Activated CD4-positive, alpha-beta T cell treated with anti-CD3 and anti-CD28 coated beads for 4 hours (primary cell): ENCODE data around the gene ABCB10.
"Not testable (repeated sequence)": the region's sequence is repeated elsewhere in the genome, so short reads cannot be mapped to it uniquely, and the experiment has no call there.

Experiments
- DNase-seq, 2 donors: peaks; one replicate each; pipeline ENCODE4 v3.0.0-alpha.2; 2020

Gene ABCB10

DNA sequence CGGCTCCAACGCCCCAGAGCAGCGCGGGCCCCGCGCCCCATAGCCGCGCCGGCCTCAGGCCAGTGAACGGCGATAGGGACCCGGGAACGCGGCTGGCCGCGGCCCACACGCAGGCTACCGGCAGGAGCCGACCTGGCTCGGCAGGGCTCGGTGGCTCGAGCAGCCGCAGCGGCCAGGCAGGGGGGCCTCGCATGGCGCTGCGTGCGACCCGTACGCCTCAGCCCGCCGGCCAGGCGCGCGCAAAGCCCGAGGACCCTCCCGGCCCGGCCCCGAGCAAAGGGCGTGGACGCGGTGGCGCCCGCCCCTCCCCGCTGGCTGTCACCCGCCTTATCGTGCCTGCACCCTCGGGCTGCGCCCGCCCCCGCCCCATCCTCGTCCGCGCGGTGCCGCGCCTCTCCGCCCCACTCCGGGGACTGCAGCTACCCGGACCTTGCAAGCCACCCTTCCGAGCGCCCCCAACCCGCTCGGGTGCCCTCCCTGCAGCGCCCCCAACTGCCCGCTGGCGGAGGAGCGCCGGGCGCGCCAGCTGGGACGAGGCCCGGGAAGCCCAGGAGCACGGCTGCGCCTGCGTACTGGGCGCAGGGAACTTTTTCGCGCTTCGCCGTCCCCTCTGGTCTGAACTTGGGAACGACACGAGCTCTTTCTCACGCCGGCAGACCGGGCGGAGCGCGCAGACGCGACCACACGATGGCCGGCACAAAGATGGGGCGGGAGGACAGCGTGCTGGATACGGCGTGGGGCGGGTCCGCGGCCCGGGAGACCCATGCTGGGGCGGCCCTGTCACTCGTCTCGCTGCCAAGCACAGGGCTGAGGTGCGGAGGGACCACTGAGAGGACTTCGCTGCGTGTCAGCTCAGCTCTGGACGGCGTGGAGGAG lies at the start of gene ABCB10:
Gene ABCB10 (minus strand): TSS at position 248 of the 876 bp plus-strand sequence. CDS start 55 bp downstream, at position 193.
- DNase-seq, result peak; percentile 80 to 84

DNA sequence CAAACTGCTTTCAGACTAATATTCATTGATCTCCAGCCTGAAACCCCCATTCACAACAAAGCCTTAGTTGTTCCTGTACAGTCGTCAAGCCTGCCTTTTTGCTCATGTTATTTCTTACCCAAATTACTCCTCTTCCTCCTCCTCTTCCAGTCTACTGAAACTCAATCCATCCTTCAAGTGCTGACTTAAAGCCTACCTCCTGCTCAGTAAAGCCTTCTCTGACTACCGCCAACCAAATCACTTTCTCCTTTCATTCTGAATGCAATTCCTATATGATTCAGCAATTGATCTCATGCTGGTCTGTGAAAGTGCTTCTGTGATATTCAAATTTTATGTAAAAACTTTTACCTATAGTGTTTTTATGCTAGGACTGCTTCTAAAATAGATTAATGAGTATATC lies 48.9 kb upstream of the ABCB10 start:
- DNase-seq, result no peak

DNA sequence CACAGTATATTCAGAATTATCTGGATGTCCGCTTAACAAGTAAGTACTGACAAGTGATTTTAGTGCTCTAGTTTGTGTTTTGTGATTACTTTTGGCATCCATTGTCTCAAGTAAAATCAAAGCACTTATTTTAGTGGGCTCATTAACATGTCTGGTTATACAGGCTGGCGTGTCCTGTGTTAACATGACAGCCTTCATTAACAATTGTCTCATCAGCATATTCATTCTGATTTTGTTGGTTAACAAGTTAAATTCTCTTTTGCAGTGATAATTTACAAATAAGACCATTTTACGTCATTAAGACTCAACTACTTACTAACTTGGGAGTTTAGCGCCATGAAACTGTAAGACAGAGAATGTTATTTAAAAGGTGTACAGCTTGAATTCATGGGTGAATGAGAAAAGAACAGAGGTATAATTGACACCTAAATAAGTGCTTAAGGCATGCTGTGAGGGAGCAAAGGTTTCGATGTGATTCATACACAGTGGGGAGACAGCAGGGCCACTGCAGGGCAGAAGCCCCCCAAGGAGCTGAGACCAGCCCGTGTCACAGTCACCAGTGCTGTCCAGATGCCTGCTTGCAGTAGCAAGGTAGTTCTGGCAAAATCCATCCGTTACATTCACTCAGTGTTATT lies 45.0 kb upstream of the ABCB10 start:
- DNase-seq, result no peak

DNA sequence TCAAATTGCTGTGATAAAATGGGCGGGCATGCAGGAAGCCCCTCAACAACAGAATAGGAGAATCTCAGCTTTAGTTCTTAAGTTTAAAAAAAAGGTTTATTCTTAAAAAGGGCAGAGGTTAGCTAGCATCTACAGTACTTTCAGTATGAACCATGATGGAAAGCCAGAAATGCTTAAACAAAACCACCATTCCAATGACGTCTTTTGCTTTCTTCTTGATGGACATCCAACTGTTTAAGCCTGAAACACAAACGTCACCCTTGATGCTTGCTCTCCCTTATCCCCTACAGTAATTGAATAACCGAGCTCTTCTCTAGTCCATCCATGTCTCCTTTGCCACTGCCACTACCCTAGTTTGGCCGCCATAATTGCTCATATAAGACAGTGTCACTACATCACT lies 41.7 kb upstream of the ABCB10 start:
- no peak for DNase-seq

DNA sequence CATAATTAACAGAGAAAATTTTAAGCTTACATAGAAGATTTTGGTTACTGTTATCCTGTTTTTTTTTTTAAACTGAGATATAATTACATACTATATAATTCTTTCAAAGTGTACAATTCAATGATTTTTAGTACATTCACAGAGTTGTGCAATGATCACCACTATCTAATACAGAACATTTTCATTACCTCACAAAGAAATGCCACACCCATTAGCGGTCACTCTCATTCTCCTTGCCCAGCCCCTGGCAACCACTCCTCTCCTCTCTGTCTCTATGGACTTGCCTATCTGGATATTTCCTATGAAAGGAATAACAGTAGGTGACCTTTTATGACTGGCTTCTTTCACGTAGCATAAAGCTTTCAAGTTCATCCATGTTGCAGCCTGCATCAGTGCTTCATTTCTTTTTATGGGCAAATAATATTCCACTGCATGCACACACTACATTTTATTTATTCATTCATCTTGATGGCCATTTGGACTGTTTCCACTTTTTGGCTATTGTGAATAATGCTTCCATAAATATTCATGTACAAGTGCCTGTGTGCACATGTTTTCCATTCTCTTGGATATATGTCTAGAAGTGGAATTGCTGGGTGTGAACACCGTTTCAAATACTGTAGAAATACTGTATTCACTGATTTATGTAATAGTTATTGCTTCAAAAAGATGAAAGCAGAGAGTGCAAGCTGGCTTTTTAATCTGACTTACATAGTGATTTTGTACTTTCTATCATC lies 40.9 kb upstream of the ABCB10 start:
- no peak for DNase-seq

DNA sequence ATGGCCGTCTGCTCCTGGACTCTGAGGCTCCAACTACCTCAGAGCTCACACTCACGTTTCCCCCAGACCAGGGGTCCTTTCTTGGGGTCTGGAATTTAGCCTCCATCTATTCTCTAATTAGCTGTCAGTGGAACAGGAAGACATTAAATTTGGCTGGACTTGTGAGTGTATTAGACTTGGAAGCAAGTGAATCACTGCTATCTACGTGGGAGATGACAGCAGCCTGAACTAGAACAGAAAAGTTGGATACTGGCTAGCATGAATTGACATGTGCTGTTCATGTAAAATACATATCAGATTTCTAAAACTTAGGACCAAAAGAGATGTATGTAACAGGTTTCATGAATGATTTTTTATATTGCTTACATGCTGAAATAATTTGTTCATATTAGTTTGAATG lies 39.4 kb upstream of the ABCB10 start:
- DNase-seq, result no peak

DNA sequence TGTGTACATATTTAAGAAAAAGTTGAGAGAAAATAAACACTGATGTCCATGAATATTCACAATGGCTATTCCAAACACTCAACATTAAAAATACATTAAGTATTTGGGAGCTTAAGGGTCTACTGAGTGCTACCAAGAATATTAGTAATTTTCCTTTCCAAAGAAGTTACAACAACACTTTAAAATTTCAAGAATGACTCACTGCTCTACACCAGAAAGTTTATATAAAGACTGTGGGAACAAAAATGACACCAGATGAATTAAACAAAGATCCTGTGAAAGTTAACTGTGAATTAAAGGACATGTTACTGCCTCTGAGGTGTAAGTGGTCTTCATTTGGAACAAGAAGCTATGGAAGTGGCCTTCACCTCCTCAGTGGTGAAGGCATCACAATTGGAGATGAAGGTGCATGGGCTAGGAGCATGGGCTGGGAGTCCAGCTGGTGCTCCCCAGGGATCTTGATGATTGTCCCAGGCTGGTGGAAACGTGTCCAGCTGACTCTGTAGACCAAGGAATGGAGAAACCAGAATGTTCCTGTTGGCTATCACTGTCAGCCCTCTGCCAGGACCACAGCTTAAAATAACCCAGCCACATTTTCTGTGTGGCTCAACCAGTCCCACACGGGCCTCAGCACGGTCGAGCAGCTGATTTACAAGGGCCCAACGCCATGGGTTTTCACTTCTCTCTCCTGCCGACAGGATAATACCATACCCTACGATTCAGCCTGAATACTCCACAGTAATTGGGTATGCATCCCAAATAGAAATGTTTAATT lies 38.6 kb upstream of the ABCB10 start:
- DNase-seq, result no peak

DNA sequence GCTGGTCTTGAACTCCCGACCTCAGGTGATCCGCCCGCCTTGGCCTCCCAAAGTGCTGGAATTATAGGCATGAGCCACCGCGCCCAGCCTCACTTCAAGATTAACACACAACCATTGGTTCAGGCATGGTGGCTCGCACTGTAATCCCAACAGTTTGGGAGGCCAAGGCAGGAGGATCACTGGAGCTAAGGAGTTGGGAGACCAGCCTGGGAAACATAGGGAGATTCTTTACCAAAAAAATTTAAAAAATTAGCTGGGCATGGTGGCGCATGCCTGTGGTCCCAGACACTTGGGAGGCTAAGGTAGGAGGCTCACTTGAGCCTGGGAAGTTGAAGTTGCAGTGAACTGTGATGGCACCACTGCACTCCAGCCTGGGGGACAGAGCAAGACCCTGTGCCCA lies 37.4 kb upstream of the ABCB10 start:
- not testable (repeated sequence) for DNase-seq

DNA sequence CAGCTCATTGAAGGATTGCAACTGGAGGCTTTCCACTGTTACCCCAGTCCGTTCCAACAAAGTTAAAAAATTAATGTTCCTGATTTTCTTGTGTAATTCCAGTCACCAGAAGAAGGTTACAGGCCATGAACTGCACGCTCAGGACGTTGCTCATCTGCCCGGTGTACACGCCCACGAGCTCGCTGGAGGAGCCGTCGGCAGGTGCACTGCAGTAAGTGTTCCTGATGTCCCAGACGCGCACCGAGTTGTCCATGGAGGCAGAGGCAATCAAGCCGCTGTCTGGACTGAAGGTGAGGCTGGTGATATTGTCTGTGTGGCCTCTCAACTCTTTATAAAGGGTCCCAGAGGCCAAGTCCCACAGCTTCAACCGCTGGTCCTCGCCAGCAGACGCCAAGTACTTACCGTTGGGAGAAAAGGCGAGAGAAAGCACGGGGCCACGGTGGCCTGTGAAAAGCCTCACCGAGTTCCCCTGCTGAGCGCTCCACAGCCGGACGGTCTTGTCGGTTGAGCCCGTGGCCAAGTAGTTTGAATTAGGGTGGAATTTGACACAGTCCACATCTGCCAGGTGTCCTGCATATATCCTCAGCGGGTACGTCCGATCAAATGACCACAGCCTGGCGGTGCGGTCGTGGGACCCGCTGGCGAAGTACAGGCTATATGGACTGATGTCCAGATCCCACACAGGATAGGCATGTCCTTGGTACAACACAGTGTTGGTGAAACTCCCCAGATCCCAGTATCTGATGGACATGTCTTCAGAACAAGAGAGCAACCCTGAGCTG lies 35.9 kb upstream of the ABCB10 start:
- no peak for DNase-seq

DNA sequence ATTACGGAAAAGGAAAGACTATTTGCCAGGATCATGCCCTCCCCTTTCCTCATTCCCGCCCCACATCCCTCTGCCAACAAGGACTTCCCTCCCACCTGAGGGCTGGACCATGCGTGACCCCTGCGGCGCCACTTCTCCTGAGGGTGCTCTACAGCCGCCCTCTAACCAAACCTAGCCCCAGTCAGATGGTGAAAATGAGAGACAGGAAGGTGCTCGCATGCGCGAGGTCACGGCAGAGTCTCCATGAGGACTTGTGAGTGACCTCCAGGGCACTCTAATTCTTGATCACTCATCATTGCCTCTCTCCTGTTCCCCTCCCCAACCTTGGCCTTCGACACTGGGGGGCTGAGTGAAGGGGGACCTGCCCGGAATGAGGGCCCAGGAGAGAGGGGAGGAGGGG lies 35.3 kb upstream of the ABCB10 start:
- DNase-seq, result no peak

DNA sequence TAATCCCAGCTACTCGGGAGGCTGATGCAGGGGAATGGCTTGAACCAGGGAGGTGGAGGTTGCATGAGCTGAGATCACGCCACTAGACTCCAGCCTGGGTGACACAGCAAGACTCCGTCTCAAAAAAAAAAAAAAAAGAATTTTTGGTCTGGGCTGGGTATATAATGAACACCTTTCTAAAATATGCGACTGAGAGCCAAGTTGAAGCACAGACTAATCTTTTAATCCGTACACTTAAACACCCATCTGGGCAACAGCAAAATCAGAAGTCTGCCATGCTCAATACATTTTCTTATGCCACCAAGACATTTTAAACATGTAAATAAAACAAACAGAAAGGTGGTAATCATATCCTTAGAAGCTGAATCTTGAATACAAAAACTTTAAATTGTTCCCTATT lies 31.6 kb upstream of the ABCB10 start:
- no peak for DNase-seq

DNA sequence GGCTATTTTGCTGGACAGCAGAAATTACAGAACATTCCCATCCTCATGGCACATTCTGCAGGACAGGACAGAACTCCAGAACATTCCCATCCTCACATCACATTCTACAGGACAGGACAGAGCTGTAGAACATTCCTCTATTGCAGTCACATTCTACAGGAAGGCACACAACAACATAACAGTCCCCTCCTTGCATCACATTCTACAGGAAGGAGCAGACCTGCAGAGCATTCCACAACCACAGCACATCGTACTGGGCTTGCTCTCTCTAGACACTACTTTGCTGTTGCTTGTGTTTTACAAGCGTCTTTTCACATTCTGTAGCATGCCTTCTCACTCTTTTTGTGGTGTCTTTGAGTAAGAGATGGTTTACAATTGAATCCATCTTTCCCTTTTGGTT lies 26.8 kb upstream of the ABCB10 start:
- DNase-seq, result no peak

DNA sequence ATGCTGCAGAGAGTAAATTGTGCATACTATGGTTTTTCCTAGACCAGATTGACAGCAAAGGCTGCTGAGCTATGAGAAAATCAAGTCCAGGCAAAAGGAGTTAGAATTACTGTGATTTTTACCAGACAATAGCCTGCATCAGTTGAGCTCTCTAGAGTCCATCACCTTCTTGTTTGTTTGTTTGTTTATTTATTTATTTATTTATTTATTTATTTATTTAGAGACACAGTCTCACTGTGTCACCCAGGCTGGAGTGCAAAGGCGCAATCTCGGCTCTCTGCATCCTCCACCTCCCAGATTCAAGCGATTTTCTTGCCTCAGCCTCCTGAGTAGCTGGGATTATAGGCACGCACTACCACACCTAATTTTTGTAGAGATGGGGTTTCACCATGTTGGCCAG lies 24.2 kb upstream of the ABCB10 start:
- no peak for DNase-seq

DNA sequence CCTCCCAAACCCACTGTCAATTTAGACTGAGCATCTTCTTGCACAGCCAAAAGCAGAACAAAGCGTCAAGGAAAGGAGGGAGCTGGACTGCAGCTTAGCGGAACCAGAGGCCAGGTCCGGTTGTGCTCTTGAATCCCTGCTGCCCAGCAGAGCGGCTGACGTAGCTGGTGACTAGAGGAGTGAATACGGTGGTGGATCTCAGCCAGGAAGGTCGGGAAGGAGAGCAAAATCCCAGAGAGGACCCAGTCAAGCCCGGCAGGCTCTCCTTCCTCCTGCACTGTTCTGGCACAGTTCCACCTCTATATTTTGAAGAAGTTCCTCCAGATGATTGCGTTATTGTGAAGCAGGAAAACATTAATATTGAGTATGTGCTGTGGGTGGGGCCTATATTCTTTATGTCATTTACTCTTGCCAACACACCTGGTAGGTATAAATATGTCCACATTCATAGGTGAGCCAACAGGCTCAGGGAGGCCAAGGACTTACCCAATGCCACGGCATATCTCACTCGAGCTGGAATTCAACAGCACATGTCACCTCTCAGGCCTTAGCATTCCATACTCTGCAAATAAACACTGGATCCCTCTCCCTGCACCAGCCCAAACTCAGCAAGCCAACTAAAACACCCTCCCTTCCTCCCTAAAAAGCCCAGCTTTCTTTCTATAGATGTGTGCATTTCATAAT lies 23.6 kb upstream of the ABCB10 start:
- no peak for DNase-seq

DNA sequence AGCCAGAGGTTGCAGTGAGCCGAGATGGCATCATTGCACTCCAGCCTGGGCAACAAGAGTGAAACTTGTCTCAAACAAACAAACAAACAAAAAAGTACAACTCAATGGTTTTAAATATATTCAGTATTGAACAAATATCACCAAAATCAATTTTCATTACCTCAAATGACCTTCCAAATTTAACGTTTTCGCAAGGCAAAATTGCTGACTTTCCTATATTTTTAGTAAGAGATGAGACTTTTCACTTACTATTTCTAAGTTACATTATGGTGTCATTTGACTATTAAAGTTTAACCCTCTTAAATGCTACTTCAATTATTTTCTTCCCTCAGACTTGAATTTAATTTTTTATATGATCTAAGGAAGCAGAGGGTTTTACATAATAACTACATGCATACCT lies 23.0 kb upstream of the ABCB10 start:
- no peak for DNase-seq

DNA sequence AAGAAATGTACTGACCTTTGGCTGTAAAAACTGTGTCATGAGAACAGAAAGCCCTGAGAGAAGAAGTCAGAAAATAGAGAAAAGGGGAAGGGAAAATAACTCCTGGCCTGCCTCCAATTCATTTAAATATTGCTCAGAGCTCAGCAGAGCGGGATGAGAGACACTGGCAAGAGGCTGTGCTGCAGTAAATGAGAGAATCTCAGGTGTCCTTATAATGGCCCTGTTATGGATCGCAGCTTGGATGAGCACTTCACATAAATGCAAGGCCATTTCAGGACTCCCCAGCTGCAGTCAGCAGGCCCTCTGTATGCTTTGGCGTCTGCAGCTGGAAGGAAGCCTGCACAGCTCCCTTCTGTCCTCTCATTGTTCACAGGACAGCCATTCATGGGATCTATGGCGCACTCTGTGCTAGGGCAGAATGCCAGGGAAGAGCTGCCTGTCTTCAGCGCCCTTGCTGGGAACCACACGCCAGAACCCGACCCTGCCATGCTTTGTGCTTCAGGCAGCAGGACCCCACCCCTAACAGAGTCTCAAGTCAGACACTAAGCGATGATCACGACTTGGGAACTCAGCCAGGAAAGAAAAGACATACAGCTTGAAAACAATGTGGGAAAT lies 20.7 kb upstream of the ABCB10 start:
- no peak for DNase-seq

DNA sequence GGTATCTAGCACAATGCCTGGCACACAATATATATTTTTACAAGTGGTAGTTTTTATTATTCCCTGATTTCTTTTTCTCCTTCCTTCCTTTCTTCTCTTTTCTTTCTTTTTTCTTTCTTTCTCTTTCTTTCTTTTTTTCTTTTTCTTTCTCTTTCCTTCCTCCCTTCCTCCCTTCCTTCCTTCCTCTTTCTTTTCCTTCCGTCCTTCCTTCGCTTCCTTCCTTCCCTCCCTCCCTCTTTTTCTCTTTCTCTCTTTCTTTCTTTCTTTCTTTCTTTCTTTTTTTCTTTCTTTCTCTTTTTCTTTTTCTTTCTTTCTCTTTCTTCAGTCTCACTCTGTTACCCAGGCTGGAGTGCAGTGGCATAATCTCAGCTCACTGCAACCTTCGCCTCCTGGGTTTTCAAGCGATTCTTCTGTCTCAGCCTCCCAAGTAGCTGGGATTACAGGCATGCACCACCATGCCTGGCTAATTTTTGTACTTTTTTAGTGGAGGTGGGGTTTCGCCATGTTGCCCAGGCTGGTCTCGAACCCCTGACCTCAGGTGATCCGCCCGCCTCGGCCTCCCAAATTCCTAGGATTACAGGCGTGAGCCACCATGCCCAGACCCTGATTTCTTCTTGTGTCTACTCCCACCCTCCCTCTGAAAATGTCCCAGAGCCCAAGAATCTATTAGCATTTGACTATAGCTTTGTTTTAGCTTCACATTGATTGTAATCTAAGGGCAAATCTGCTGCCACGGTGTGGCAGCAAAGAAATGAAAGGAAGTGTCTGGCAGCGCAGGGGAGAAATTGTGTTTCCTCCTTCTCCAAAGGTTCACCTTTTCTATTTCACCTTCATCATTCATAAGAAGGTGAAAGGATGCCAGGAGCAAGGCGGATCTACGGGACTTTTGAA lies 19.9 kb upstream of the ABCB10 start:
- DNase-seq, result no peak

DNA sequence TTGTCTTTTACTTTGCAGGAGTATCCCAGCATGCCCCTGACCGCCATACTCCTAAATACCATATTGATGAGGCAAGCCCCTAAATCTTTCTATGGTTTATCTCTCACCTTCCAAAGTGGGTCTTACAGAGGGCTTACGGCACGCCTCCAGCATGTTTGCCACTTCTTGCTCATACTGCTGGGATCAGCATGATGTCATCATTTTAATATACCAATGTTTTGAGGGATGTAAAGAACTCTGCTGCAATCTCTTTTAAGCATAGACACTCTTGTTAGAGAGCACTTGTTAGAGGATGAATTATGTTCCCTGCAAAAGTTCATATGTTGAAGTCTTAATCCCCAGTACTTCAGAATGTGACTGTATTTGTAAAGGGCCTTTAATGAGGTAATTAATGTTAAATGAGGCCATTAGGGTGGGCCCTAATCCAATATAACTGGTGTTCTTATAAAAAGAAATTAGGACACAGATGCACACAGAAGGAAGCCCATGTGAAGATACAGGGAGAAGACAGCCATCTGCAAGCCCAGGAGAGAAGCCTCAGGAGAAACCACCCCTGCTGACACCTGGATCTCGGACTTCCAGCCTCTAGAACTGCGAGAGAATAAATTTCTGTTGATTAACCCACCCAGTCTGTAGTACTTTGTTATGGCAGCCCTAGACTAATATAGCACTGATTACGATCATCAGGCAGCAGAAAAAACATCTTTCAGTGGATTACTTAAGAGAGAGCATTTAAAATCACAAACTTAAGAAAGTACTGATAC lies 16.4 kb upstream of the ABCB10 start:
- DNase-seq, result no peak

DNA sequence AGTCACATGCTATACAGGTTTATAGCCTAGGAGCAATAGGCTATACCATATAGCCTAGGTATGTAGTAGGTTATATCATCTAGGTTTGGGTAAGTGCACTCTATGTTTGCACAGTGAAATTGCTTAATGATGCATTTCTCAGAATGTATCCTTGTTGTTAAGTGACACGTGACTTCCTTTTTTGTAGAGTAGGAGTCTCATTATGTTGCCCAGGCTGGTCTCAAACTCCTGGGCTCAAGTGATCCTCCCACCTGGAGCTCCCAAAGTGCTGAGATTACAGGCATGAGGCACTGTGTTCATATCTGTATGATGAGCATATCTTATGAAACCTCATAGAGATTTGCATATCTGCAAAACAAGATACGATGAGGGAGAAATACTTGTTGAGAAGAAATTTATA lies 13.8 kb upstream of the ABCB10 start:
- no peak for DNase-seq
